ENCODE data around the gene SRD5A1.

Gene SRD5A1

GRCh38 chr5:6704361-6704851, 71.2 kb downstream of the SRD5A1 start:
- TF ChIP-seq CTCF (IDR thresholded peaks at IDR 0.05), result no peak

DNA sequence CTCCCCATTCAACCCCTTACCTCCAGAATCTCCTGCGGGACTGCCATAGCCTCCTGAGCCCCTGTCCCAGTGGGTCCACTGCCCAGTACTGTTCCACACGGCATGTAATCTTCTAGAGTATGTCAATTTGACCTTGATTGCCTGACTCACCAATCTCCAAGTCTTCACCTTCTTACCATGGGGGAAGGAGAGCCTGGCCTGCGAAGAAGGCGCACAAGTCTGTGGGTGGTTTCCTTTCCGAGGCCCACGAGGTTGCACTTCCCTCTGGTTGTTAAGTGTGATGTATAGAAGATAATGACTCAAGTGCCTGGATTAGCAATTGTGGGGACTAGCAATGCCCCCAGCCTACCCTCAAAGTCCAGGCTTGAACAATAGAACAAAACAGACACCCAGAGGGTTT, 71.8 kb downstream of the SRD5A1 start:
- TF ChIP-seq CTCF (IDR thresholded peaks at IDR 0.05), result no peak

DNA sequence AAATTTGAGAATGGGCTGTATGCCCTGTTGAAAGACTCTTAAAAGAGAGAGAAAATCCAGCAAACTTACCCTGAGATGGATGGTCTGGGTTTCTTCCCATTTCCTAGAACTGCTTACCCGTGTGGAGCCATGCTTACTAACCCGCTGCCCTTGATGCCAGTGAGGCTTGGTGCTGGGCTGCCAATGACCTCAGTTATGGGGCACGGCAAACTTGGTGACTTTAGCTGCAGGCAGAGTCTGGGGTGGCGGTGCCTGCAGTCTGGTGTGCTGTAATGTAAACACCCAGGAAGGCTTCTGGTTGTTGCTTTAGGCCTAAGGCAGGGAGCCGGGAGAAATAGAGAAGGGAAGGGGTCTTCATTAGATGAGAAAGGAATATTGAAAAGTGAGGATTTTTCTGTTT, 72.7 kb downstream of the SRD5A1 start:
- no peak for TF ChIP-seq CTCF (IDR thresholded peaks at IDR 0.05)

- no peak for TF ChIP-seq CTCF (IDR thresholded peaks at IDR 0.05)
Measured at GRCh38 chr5:6707852-6708251, 74.6 kb downstream of the SRD5A1 start.

GRCh38 chr5:6708814-6709213, 75.6 kb downstream of the SRD5A1 start:
- no peak for TF ChIP-seq CTCF (IDR thresholded peaks at IDR 0.05)

GRCh38 chr5:6710070-6710469, 76.8 kb downstream of the SRD5A1 start:
- TF ChIP-seq CTCF (IDR thresholded peaks at IDR 0.05), result no peak

- no peak for TF ChIP-seq CTCF (IDR thresholded peaks at IDR 0.05)
Measured at GRCh38 chr5:6710551-6711318, 77.5 kb downstream of the SRD5A1 start.

Data from LNCAP (cell line).